ENCODE measurements around the gene PRKX.

Gene PRKX

DNA sequence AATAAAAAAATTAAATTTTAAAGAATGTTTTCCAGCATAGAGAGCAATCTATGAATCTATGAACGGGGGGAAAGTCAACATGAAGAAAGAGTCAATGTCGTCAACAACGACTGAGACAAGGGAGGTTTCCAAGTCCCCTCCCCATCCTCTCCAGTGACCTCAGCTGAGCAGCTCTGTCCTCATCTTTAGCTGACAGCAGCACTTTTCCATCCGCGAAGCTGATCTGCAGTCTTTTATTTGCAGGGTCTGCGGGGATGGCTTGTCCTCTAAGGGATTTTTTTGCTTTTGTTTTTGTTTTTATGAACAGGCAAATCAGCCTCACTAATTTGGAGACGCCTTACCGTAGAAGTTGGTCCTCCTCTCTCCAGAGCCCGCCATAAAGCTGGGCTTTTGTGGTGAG is 46.5 kb downstream of the PRKX start:
- TF ChIP-seq CEBPB (IDR thresholded peaks at IDR 0.05) (no peak), YY1 (IDR thresholded peaks at IDR 0.05; ENCODE audit: low read depth) (no peak), TAF1 (IDR thresholded peaks at IDR 0.05; ENCODE audit: low read depth) (no peak), EP300 (IDR thresholded peaks at IDR 0.05; ENCODE audit: borderline replicate concordance) (no peak), EGR1 (IDR thresholded peaks at IDR 0.05) (no peak), ZBTB7A (IDR thresholded peaks at IDR 0.05; ENCODE audit: low read depth) (no peak), CREB1 (IDR thresholded peaks at IDR 0.05; ENCODE audit: low read depth) (no peak), RAD21 (IDR thresholded peaks at IDR 0.05; ENCODE audit: low read depth) (no peak)
- TF ChIP-seq, protein P1, sequence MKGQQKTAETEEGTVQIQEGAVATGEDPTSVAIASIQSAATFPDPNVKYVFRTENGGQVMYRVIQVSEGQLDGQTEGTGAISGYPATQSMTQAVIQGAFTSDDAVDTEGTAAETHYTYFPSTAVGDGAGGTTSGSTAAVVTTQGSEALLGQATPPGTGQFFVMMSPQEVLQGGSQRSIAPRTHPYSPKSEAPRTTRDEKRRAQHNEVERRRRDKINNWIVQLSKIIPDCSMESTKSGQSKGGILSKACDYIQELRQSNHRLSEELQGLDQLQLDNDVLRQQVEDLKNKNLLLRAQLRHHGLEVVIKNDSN (IDR thresholded peaks at IDR 0.05), result no peak
- TF ChIP-seq, protein P2, sequence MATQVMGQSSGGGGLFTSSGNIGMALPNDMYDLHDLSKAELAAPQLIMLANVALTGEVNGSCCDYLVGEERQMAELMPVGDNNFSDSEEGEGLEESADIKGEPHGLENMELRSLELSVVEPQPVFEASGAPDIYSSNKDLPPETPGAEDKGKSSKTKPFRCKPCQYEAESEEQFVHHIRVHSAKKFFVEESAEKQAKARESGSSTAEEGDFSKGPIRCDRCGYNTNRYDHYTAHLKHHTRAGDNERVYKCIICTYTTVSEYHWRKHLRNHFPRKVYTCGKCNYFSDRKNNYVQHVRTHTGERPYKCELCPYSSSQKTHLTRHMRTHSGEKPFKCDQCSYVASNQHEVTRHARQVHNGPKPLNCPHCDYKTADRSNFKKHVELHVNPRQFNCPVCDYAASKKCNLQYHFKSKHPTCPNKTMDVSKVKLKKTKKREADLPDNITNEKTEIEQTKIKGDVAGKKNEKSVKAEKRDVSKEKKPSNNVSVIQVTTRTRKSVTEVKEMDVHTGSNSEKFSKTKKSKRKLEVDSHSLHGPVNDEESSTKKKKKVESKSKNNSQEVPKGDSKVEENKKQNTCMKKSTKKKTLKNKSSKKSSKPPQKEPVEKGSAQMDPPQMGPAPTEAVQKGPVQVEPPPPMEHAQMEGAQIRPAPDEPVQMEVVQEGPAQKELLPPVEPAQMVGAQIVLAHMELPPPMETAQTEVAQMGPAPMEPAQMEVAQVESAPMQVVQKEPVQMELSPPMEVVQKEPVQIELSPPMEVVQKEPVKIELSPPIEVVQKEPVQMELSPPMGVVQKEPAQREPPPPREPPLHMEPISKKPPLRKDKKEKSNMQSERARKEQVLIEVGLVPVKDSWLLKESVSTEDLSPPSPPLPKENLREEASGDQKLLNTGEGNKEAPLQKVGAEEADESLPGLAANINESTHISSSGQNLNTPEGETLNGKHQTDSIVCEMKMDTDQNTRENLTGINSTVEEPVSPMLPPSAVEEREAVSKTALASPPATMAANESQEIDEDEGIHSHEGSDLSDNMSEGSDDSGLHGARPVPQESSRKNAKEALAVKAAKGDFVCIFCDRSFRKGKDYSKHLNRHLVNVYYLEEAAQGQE (IDR thresholded peaks at IDR 0.05; ENCODE audit: low read depth), result no peak

DNA sequence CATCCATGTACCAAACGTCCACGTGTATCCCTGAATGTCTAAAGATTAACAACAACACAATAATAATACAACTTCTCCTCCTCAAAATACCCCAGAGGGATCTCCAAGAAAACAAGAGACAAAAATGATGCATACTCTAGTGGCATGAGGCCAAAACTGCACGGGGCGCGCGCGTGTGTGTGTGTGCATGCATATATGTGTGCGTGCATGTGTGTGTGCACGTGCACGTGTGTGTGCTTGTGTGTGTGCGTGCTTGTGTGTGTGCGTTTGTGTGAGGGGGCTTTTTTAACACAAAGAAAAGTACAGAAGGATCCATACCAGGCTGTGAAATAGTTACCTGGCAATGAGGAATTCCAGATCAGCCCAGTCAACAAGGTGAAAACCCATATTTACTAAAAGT is 48.5 kb downstream of the PRKX start:
- TF ChIP-seq ZBTB7A (IDR thresholded peaks at IDR 0.05; ENCODE audit: low read depth) (no peak), CEBPB (IDR thresholded peaks at IDR 0.05) (no peak)

DNA sequence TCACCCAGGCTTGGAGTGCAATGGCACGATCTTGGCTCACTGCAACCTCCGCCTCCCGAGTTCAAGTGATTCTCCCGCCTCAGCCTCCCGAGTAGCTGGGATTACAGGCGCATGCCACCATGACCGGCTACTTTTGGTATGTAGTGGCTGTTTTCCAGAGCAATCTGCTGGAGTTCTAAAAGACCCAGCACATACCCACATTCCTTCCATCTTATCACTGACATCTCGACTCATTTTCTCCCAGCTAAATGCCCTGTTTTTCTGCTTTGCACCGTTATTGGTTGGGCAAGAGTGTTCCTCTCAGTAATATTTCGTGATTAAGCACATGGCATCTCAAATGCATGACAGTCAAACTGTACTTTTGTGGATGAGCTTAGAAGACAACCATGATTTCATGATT is 53.7 kb downstream of the PRKX start:
- TF ChIP-seq, protein P1 (IDR thresholded peaks at IDR 0.05), result no peak
- TF ChIP-seq TAF1 (IDR thresholded peaks at IDR 0.05; ENCODE audit: low read depth) (no peak), TEAD4 (IDR thresholded peaks at IDR 0.05) (no peak), CREB1 (IDR thresholded peaks at IDR 0.05; ENCODE audit: low read depth) (no peak), CEBPB (IDR thresholded peaks at IDR 0.05) (no peak), EP300 (IDR thresholded peaks at IDR 0.05; ENCODE audit: borderline replicate concordance) (no peak), YY1 (IDR thresholded peaks at IDR 0.05; ENCODE audit: low read depth) (no peak), FOXM1 (IDR thresholded peaks at IDR 0.05; ENCODE audit: borderline replicate concordance, low read depth) (no peak)
- TF ChIP-seq, protein P2 (IDR thresholded peaks at IDR 0.05; ENCODE audit: low read depth), result no peak

DNA sequence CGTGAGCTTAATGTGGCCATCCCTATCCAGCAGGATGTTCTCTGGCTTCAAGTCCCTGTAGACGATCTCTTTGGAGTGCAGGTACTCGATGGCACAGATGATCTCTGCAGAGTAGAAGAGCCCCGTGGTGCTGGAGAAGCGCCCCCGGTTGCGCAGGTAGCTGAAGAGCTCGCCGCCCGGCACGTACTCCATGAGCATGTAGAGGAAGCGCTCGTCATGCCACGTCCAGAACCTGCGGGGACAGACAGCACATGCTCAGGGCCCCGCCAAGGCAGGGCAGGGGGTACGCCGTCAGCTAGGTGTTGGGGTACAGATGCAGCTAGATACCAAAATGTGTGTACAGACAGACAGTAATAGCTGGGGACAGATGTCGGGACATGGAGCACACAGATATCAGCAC is 58.3 kb downstream of the PRKX start:
- TF ChIP-seq, protein P1 (IDR thresholded peaks at IDR 0.05), result no peak
- TF ChIP-seq NFIC (IDR thresholded peaks at IDR 0.05) (no peak), TAF1 (IDR thresholded peaks at IDR 0.05; ENCODE audit: low read depth) (no peak), YY1 (IDR thresholded peaks at IDR 0.05; ENCODE audit: low read depth) (no peak), TCF12 (IDR thresholded peaks at IDR 0.05; ENCODE audit: low read depth) (no peak)

DNA sequence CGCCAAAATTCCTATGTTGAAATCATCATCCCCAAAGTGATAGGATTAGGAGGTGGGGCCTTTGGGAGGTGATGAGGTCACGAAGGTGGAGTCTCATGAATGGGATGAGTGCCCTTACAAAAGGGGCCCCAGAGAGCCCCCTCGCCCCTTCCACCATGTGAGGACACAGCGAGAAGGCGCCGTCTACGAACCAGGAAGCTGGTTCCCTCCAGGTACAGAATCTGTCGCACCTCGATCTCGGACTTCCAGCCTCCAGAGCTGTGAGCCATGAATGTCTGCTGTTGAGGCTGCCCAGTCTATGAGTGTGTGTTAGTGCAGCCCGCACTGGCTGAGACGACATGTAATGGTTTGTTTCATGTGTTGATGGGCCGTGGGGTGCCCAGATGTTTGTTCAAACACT is 60.3 kb downstream of the PRKX start:
- TF ChIP-seq, protein P2 (IDR thresholded peaks at IDR 0.05; ENCODE audit: low read depth), result no peak
- no peak for TF ChIP-seq ZBTB7A (IDR thresholded peaks at IDR 0.05; ENCODE audit: low read depth)
- no peak for TF ChIP-seq RAD21 (IDR thresholded peaks at IDR 0.05; ENCODE audit: low read depth)
- no peak for TF ChIP-seq TCF12 (IDR thresholded peaks at IDR 0.05; ENCODE audit: low read depth)
- TF ChIP-seq CEBPB (IDR thresholded peaks at IDR 0.05), result no peak
- TF ChIP-seq EP300 (IDR thresholded peaks at IDR 0.05; ENCODE audit: borderline replicate concordance), result no peak
- TF ChIP-seq EGR1 (IDR thresholded peaks at IDR 0.05), result no peak
- no peak for TF ChIP-seq CREB1 (IDR thresholded peaks at IDR 0.05; ENCODE audit: low read depth)
- TF ChIP-seq, protein P1 (IDR thresholded peaks at IDR 0.05), result no peak

Measured in Ishikawa (cell line).